Neural cell (in vitro differentiated cells): ENCODE results near the gene PAN3. TPM values are rescaled to one million over a fixed set of nuclear protein-coding genes. Genes with fewer than 3 reads are reported as not detected.

Source experiments
- H2AFZ ChIP-seq: fragments of 200-600, 300-800 bp; sonication (generic), shearing (Covaris generic); 2 replicates; pipeline ENCODE4 v1.6.0; 2014; ENCODE audit warnings: low read depth, mild to moderate bottlenecking, antibody characterized with exemption, low read length, moderate library complexity
- H3F3A ChIP-seq: fragments of 200-600 bp; shearing (Covaris generic); 2 replicates; pipeline ENCODE4 v1.6.1; 2016; ENCODE audit warnings: mild to moderate bottlenecking, moderate library complexity, mixed read lengths, antibody characterized with exemption, low read length; ENCODE audit not compliant: insufficient read depth, poor library complexity, severe bottlenecking
- H3K27ac ChIP-seq: fragments of 200-600, 300-800 bp; sonication (generic), shearing (Covaris generic); 2 replicates; pipeline ENCODE4 v1.5.1; 2014; ENCODE audit warnings: mild to moderate bottlenecking, low read length, moderate library complexity
- H3K27me3 ChIP-seq: fragments of 300-800, 200-600 bp; sonication (generic), shearing (Covaris generic); 2 replicates; pipeline ENCODE4 v1.6.0; 2014; ENCODE audit warnings: mild to moderate bottlenecking, low read depth, low read length, moderate library complexity; ENCODE audit not compliant: insufficient read depth
- H3K36me3 ChIP-seq: fragments of 300-800, 200-600 bp; sonication (generic), shearing (Covaris generic); 2 replicates; pipeline ENCODE4 v1.5.1; 2014; ENCODE audit warnings: mild to moderate bottlenecking, antibody characterized with exemption, low read length, moderate library complexity; ENCODE audit not compliant: insufficient read depth
- H3K4me2 ChIP-seq: fragments of 300-800, 200-600 bp; sonication (generic), shearing (Covaris generic); 2 replicates; pipeline ENCODE4 v1.6.0; 2014; ENCODE audit warnings: mild to moderate bottlenecking, low read length
- H3K4me3 ChIP-seq: fragments of 300-800, 200-600 bp; sonication (generic), shearing (Covaris generic); 2 replicates; pipeline ENCODE4 v1.5.1; 2014; ENCODE audit warnings: mild to moderate bottlenecking, low read length, moderate library complexity
- H3K79me2 ChIP-seq: fragments of 200-600 bp; shearing (Covaris generic); replicated peaks from 2 replicates; pipeline ENCODE4 v1.6.0; 2014; ENCODE audit warnings: mild to moderate bottlenecking, low read length, moderate library complexity; ENCODE audit not compliant: insufficient read depth
- H3K9ac ChIP-seq: fragments of 300-800, 200-600 bp; sonication (generic), shearing (Covaris generic); 2 replicates; pipeline ENCODE4 v1.6.1; 2016; ENCODE audit warnings: mild to moderate bottlenecking, low read length, mixed read lengths
- H3K9me2 ChIP-seq: fragments of 200-600 bp; shearing (Covaris generic); 2 replicates; pipeline ENCODE4 v1.6.1; 2016; ENCODE audit warnings: mild to moderate bottlenecking, low read length, mixed read lengths; ENCODE audit not compliant: insufficient read depth
- H3K9me3 ChIP-seq: fragments of 200-600, 300-800 bp; sonication (generic), shearing (Covaris generic); 2 replicates; pipeline ENCODE4 v1.6.1; 2016; ENCODE audit warnings: mild to moderate bottlenecking, mixed run types, low read length, moderate library complexity, mixed read lengths
- H4K20me1 ChIP-seq: fragments of 200-600 bp; shearing (Covaris generic); 2 replicates; pipeline ENCODE4 v1.6.1; 2016; ENCODE audit warnings: mild to moderate bottlenecking, mixed run types; ENCODE audit not compliant: insufficient read depth
- CTCF ChIP-seq: fragments of 450-650 bp; IDR thresholded peaks from 2 replicates; pipeline ENCODE4 v1.5.1; 2014; ENCODE audit warnings: antibody characterized with exemption, mild to moderate bottlenecking, moderate library complexity; ENCODE audit not compliant: poor library complexity, severe bottlenecking
- EP300 ChIP-seq: fragments of 450-650 bp; conservative IDR thresholded peaks from 2 replicates; pipeline ENCODE4 v1.6.1; 2014; ENCODE audit warnings: antibody characterized with exemption, mild to moderate bottlenecking, moderate library complexity; ENCODE audit not compliant: poor library complexity, severe bottlenecking
- EZH2 ChIP-seq: fragments of 200-600, 300-800 bp; shearing (Covaris generic), sonication (generic); IDR thresholded peaks from 2 replicates; pipeline ENCODE4 v1.6.1; 2014; ENCODE audit warnings: antibody characterized with exemption, low read length, borderline replicate concordance, mild to moderate bottlenecking; ENCODE audit not compliant: insufficient read depth, poor library complexity, severe bottlenecking
- MXI1 ChIP-seq: fragments of 450-650 bp; conservative IDR thresholded peaks from 2 replicates; pipeline ENCODE4 v1.6.1; 2014; ENCODE audit warnings: antibody characterized with exemption, mild to moderate bottlenecking; ENCODE audit not compliant: poor library complexity, severe bottlenecking
- POLR2AphosphoS5 ChIP-seq: IDR thresholded peaks from 2 replicates; pipeline ENCODE4 v1.6.1; 2012
- RAD21 ChIP-seq: fragments of 450-650 bp; conservative IDR thresholded peaks from 2 replicates; pipeline ENCODE4 v1.6.1; 2014; ENCODE audit warnings: antibody characterized with exemption, mild to moderate bottlenecking, moderate library complexity
- SMC3 ChIP-seq: fragments of 450-650 bp; conservative IDR thresholded peaks from 2 replicates; pipeline ENCODE4 v1.6.1; 2014; ENCODE audit warnings: antibody characterized with exemption, mild to moderate bottlenecking, moderate library complexity; ENCODE audit not compliant: poor library complexity
- TAF1 ChIP-seq: IDR thresholded peaks from 2 replicates; pipeline ENCODE4 v1.6.1; 2012; ENCODE audit warnings: low read depth
- polyA plus RNA-seq: library from polyadenylated mRNA; depleted of rRNA; stranded (reverse); fragments of >200 nt; gene quantifications from 2 replicates; pipeline ENCODE4 v1.2.3, GENCODE V29; 2014
- TF ChIP-seq, protein P1 (sequence below): IDR thresholded peaks from 2 replicates; pipeline ENCODE4 v1.6.1; 2012; ENCODE audit warnings: borderline replicate concordance

The PAN3 gene
- polyA plus RNA-seq, 1 donor from 2014 or later = 44.0 TPM

DNA sequence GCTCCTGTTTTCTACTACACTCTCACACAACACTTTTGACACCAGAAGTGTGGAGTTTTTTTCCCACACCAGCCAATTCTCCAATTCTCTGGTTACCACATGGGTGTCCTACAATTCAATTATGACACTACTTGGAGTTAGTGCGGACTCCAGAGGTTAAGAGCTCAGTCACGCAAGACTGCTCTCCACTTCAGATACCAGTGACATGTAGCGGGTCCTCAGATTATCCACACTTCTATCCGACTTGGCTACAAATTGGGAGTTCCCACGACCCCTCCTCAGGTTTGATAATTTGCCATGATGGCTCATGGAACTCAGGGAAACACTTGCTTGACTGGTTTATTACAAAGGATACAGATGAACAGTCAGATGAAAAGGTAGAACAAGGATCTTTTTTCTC is 32.9 kb downstream of the PAN3 start:
- no peak overlapping the region for H3K27ac ChIP-seq
- no peaks in the 10 kb centered on the region for H3K36me3 ChIP-seq
- no peaks in the 10 kb centered on the region for H3F3A ChIP-seq
- H3K79me2 ChIP-seq = peaks cover 19% of the 10 kb centered on the region
- H2AFZ ChIP-seq = no peak overlapping the region
- H3K9me3 ChIP-seq = no peaks in the 10 kb centered on the region
- H3K9ac ChIP-seq = no peak overlapping the region
- no peak overlapping the region for H3K4me2 ChIP-seq
- H4K20me1 ChIP-seq = no peaks in the 10 kb centered on the region
- no peak for TF ChIP-seq SMC3
- no peak for TF ChIP-seq EP300
- no peak for TF ChIP-seq MXI1
- no peak for TF ChIP-seq CTCF
- no peak for TF ChIP-seq RAD21
- TF ChIP-seq, protein P1, sequence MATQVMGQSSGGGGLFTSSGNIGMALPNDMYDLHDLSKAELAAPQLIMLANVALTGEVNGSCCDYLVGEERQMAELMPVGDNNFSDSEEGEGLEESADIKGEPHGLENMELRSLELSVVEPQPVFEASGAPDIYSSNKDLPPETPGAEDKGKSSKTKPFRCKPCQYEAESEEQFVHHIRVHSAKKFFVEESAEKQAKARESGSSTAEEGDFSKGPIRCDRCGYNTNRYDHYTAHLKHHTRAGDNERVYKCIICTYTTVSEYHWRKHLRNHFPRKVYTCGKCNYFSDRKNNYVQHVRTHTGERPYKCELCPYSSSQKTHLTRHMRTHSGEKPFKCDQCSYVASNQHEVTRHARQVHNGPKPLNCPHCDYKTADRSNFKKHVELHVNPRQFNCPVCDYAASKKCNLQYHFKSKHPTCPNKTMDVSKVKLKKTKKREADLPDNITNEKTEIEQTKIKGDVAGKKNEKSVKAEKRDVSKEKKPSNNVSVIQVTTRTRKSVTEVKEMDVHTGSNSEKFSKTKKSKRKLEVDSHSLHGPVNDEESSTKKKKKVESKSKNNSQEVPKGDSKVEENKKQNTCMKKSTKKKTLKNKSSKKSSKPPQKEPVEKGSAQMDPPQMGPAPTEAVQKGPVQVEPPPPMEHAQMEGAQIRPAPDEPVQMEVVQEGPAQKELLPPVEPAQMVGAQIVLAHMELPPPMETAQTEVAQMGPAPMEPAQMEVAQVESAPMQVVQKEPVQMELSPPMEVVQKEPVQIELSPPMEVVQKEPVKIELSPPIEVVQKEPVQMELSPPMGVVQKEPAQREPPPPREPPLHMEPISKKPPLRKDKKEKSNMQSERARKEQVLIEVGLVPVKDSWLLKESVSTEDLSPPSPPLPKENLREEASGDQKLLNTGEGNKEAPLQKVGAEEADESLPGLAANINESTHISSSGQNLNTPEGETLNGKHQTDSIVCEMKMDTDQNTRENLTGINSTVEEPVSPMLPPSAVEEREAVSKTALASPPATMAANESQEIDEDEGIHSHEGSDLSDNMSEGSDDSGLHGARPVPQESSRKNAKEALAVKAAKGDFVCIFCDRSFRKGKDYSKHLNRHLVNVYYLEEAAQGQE = no peak
- no peak for TF ChIP-seq EZH2
- TF ChIP-seq TAF1 = no peak
- no peak for TF ChIP-seq POLR2AphosphoS5
- H3K9me2 ChIP-seq = no peaks in the 10 kb centered on the region
- H3K27me3 ChIP-seq = no peaks in the 10 kb centered on the region
- H3K4me3 ChIP-seq = no peak overlapping the region

GRCh38 chr13:28172947-28173346 is 34.6 kb downstream of the PAN3 start:
- no peaks in the 10 kb centered on the region for H3K36me3 ChIP-seq

More at GRCh38 chr13:28172947-28173346, 34.6 kb downstream of the PAN3 start:
- H3F3A ChIP-seq = no peaks in the 10 kb centered on the region
- H3K27me3 ChIP-seq = no peaks in the 10 kb centered on the region
- no peaks in the 10 kb centered on the region for H3K9me2 ChIP-seq
- no peak overlapping the region for H2AFZ ChIP-seq
- no peak overlapping the region for H3K4me2 ChIP-seq
- peaks cover 4% of the 10 kb centered on the region for H3K79me2 ChIP-seq
- TF ChIP-seq, protein P1 = no peak
- no peak for TF ChIP-seq SMC3
- no peaks in the 10 kb centered on the region for H4K20me1 ChIP-seq
- no peak overlapping the region for H3K27ac ChIP-seq
- no peak overlapping the region for H3K4me3 ChIP-seq
- H3K9me3 ChIP-seq = no peaks in the 10 kb centered on the region
- H3K9ac ChIP-seq = no peak overlapping the region
